Keratinocyte (primary cell): ENCODE results near the gene CD69.

ENCODE experiments used
- CTCF ChIP-seq, 3 experiments: IDR thresholded peaks in 1 of 3; conservative IDR thresholded peaks in 1 of 3; optimal IDR thresholded peaks in 1 of 3; 2 replicates in 2 of 3; 3 replicates in 1 of 3; pipeline versions ENCODE3 to v1.5.1; 2011; ENCODE audit warnings: low read length in 3 of 3, mild to moderate bottlenecking in 3 of 3, moderate library complexity in 2 of 3, control low read depth in 1 of 3, inconsistent platforms in 1 of 3; ENCODE audit not compliant: insufficient read depth in 2 of 3; ENCODE audit errors: extremely low read depth in 1 of 3
- EZH2 ChIP-seq: IDR thresholded peaks from one replicate; pipeline ENCODE4 v1.6.1; 2012; ENCODE audit warnings: inconsistent platforms, mild to moderate bottlenecking, low read length, moderate library complexity

- TF ChIP-seq CTCF (optimal IDR thresholded peaks at IDR 0.05 in 1 of 3, IDR thresholded peaks at IDR 0.05 in 1 of 3, conservative IDR thresholded peaks at IDR 0.05 in 1 of 3; ENCODE audit: extremely low read depth in 1 of 3, insufficient read depth in 2 of 3, low read length in 3 of 3) (no peak), EZH2 (no peak)
Observed at GRCh38 chr12:9762369-9762768, 1.7 kb upstream of the CD69 start.
